ENCODE data around the gene NDUFS2.
A peak's percentile ranks its signal among the peaks of the same experiment; 100 is the strongest.
"Not testable (repeated sequence)": the region's sequence is repeated elsewhere in the genome, so short reads cannot be mapped to it uniquely, and the experiment has no call there.

Gene NDUFS2

GRCh38 chr1:161216945-161217712 lies 15.0 kb downstream of the NDUFS2 start:
- FAIRE-seq = peak; percentile 78
- no peak for TF ChIP-seq POLR2AphosphoS5 (IDR thresholded peaks at IDR 0.05; ENCODE audit: low read depth, low read length)
- no peak for TF ChIP-seq TAF1 (IDR thresholded peaks at IDR 0.05; ENCODE audit: borderline replicate concordance, low read depth, low read length)
- TF ChIP-seq POLR2A (IDR thresholded peaks at IDR 0.05; ENCODE audit: low read depth, low read length) = no peak
- no peak for DNase-seq (ENCODE audit: insufficient read length)

DNA sequence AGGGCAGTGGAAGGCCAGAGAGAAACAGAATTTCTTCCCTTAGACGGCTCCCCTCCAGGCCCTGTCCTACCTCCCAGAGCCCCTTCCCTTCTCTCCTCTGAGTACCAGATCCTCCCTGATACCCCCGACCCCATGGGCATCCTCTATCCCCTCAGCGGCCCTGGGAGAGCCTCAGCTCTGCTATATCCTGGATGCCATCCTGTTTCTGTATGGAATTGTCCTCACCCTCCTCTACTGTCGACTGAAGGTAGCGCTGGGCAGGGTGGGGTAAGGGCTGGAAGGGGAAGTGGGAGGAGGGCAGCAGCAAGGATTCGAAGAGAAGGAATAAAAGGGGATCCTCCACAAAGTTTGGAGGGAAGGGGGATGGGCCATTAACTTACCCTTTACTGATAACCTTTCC lies 15.7 kb downstream of the NDUFS2 start:
- TF ChIP-seq TAF1 (IDR thresholded peaks at IDR 0.05; ENCODE audit: borderline replicate concordance, low read depth, low read length) (no peak), POLR2A (IDR thresholded peaks at IDR 0.05; ENCODE audit: low read depth, low read length) (no peak), POLR2AphosphoS5 (IDR thresholded peaks at IDR 0.05; ENCODE audit: low read depth, low read length) (no peak)
- FAIRE-seq (no peak), DNase-seq (ENCODE audit: insufficient read length) (no peak)

DNA sequence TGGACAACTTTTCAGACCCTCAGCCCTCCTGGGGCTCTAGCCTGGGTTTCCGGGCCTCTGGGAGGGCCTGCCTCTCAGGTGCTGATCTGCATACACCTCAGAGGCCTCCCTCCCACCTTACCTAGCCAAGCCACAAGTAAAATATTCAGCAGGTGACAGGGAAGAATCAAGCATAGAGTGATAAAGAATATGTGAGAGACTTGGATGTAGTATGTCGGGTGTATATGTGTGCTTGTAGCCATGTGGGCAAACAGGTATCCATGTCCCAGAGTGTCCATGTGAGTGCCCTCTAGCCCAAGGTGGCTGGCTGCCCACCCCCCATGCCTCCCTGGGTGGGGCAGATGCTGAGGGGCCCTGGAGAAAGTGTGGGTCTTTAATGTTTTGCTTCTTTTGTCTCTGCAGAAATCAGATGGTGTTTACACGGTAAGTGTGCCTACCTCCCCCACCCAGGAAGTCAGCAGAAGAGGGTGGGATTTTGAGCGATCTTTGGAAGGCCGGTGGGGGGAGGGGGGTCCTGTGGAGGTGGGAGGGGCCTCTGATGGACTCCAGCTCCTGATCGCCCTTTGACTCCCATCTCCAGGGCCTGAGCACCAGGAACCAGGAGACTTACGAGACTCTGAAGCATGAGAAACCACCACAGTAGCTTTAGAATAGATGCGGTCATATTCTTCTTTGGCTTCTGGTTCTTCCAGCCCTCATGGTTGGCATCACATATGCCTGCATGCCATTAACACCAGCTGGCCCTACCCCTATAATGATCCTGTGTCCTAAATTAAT lies 16.3 kb downstream of the NDUFS2 start:
- FAIRE-seq = no peak
- DNase-seq (ENCODE audit: insufficient read length) = no peak
- TF ChIP-seq TAF1 (IDR thresholded peaks at IDR 0.05; ENCODE audit: borderline replicate concordance, low read depth, low read length) = no peak
- no peak for TF ChIP-seq POLR2A (IDR thresholded peaks at IDR 0.05; ENCODE audit: low read depth, low read length)

- DNase-seq (ENCODE audit: insufficient read length) (no peak), FAIRE-seq (no peak)
- TF ChIP-seq POLR2A (IDR thresholded peaks at IDR 0.05; ENCODE audit: low read depth, low read length) (no peak), TAF1 (IDR thresholded peaks at IDR 0.05; ENCODE audit: borderline replicate concordance, low read depth, low read length) (no peak), POLR2AphosphoS5 (IDR thresholded peaks at IDR 0.05; ENCODE audit: low read depth, low read length) (no peak)
Observed at GRCh38 chr1:161219078-161219892, 17.1 kb downstream of the NDUFS2 start.

- no peak for FAIRE-seq
- TF ChIP-seq POLR2AphosphoS5 (IDR thresholded peaks at IDR 0.05; ENCODE audit: low read depth, low read length) (no peak), TAF1 (IDR thresholded peaks at IDR 0.05; ENCODE audit: borderline replicate concordance, low read depth, low read length) (no peak), POLR2A (IDR thresholded peaks at IDR 0.05; ENCODE audit: low read depth, low read length) (no peak)
- no peak for DNase-seq (ENCODE audit: insufficient read length)
Observed at GRCh38 chr1:161220002-161220401, 17.8 kb downstream of the NDUFS2 start.

GRCh38 chr1:161222175-161223019 lies 20.2 kb downstream of the NDUFS2 start:
- FAIRE-seq (no peak), DNase-seq (ENCODE audit: insufficient read length) (no peak)
- TF ChIP-seq POLR2A (IDR thresholded peaks at IDR 0.05; ENCODE audit: low read depth, low read length) = no peak
- TF ChIP-seq TAF1 (IDR thresholded peaks at IDR 0.05; ENCODE audit: borderline replicate concordance, low read depth, low read length) = no peak
- TF ChIP-seq POLR2AphosphoS5 (IDR thresholded peaks at IDR 0.05; ENCODE audit: low read depth, low read length) = no peak

GRCh38 chr1:161223805-161224694 lies 21.9 kb downstream of the NDUFS2 start:
- DNase-seq (ENCODE audit: insufficient read length) (no peak), FAIRE-seq (no peak)
- TF ChIP-seq TAF1 (IDR thresholded peaks at IDR 0.05; ENCODE audit: borderline replicate concordance, low read depth, low read length) (no peak), POLR2AphosphoS5 (IDR thresholded peaks at IDR 0.05; ENCODE audit: low read depth, low read length) (no peak), POLR2A (IDR thresholded peaks at IDR 0.05; ENCODE audit: low read depth, low read length) (no peak)

DNA sequence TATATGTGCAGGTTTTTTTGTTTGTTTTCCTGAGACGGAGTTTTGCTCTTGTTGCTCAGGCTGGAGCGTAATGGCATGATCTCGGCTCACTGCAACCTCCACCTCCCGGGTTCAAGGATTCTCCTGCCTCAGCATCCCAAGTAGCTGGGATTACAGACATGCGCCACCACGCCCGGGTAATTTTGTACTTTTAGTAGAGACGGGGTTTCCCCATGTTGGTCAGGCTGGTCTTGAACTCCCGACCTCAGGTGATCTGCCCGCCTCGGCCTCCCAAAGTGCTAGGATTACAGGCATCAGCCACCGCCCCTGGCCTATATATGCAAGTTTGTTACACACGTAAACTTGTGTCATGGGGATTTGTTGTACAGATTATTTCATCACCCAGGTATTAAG lies 22.5 kb downstream of the NDUFS2 start:
- DNase-seq (ENCODE audit: insufficient read length); FAIRE-seq: not testable (repeated sequence)

GRCh38 chr1:161225178-161225533 lies 23.0 kb downstream of the NDUFS2 start:
- DNase-seq (ENCODE audit: insufficient read length) (no peak), FAIRE-seq (no peak)
- no peak for TF ChIP-seq TAF1 (IDR thresholded peaks at IDR 0.05; ENCODE audit: borderline replicate concordance, low read depth, low read length)
- no peak for TF ChIP-seq POLR2A (IDR thresholded peaks at IDR 0.05; ENCODE audit: low read depth, low read length)
- no peak for TF ChIP-seq POLR2AphosphoS5 (IDR thresholded peaks at IDR 0.05; ENCODE audit: low read depth, low read length)

All from GM12892 (cell line).